ENCODE measurements around the gene DBX1.
A peak's percentile ranks its signal among the peaks of the same experiment; 100 is the strongest.
"Not testable (repeated sequence)": the region's sequence is repeated elsewhere in the genome, so short reads cannot be mapped to it uniquely, and the experiment has no call there.

DBX1 gene

GRCh38 chr11:20132667-20133039 lies 27.6 kb downstream of the DBX1 start:
- H3K4me2 ChIP-seq (ENCODE audit: low read length), result no peak overlapping the region
- TF ChIP-seq EZH2phosphoT487 (IDR thresholded peaks at IDR 0.05; ENCODE audit: low read depth) (no peak), CTCF (IDR thresholded peaks at IDR 0.05; ENCODE audit: low read depth, low read length) (no peak; the same call in 1 of the 2 replicates)
- no peaks in the 10 kb centered on the region for H3K79me2 ChIP-seq (ENCODE audit: low read length)
- H3K9me3 ChIP-seq (ENCODE audit: insufficient read depth, low read length), result no peaks in the 10 kb centered on the region
- no peak overlapping the region for H2AFZ ChIP-seq (ENCODE audit: low read depth, low read length)
- H3K36me3 ChIP-seq (replicated peaks; ENCODE audit: low read depth, low read length), result no peaks in the 10 kb centered on the region
- no peak overlapping the region for H3K27ac ChIP-seq (ENCODE audit: low read length)
- H4K20me1 ChIP-seq (ENCODE audit: insufficient read depth, low read length), result no peaks in the 10 kb centered on the region
- H3K27me3 ChIP-seq (ENCODE audit: low read depth, low read length), result peaks cover 6% of the 10 kb centered on the region
- H3K9ac ChIP-seq (ENCODE audit: low read length), result no peak overlapping the region
- peaks cover 5% of the 10 kb centered on the region; the same call in 1 of the 2 replicates for H3K4me1 ChIP-seq (ENCODE audit: low read length)
- H3K4me3 ChIP-seq (ENCODE audit: low read length), result no peak overlapping the region

- Histone ChIP-seq H3K4me1 (ENCODE audit: low read length) (peaks cover 5% of the 10 kb centered on the region; the same call in 1 of the 2 replicates), H3K4me2 (ENCODE audit: low read length) (no peak overlapping the region), H3K4me3 (ENCODE audit: low read length) (no peak overlapping the region), H3K9ac (ENCODE audit: low read length) (no peak overlapping the region), H3K27me3 (ENCODE audit: low read depth, low read length) (peaks cover 4% of the 10 kb centered on the region; the same call in 1 of the 2 replicates), H3K27ac (ENCODE audit: low read length) (no peak overlapping the region), H3K79me2 (ENCODE audit: low read length) (no peaks in the 10 kb centered on the region), H3K36me3 (replicated peaks; ENCODE audit: low read depth, low read length) (no peaks in the 10 kb centered on the region), H2AFZ (ENCODE audit: low read depth, low read length) (no peak overlapping the region), H4K20me1 (ENCODE audit: insufficient read depth, low read length) (no peaks in the 10 kb centered on the region), H3K9me3 (ENCODE audit: insufficient read depth, low read length) (no peaks in the 10 kb centered on the region)
- peak; percentile 88 for TF ChIP-seq CTCF (IDR thresholded peaks at IDR 0.05; ENCODE audit: low read depth, low read length)
- TF ChIP-seq EZH2phosphoT487 (IDR thresholded peaks at IDR 0.05; ENCODE audit: low read depth), result no peak
Observed at GRCh38 chr11:20131788-20132666, 28.2 kb downstream of the DBX1 start.

GRCh38 chr11:20129665-20130064 lies 30.6 kb downstream of the DBX1 start:
- Histone ChIP-seq H3K4me3 (ENCODE audit: low read length) (no peak overlapping the region), H3K27me3 (ENCODE audit: low read depth, low read length) (0 out of 2 replicates have a peak, but pooled peaks cover 4% of the 10 kb centered on the region), H3K4me1 (ENCODE audit: low read length) (peaks cover under 1% of the 10 kb centered on the region; the same call in 1 of the 2 replicates), H3K4me2 (ENCODE audit: low read length) (no peak overlapping the region), H3K79me2 (ENCODE audit: low read length) (no peaks in the 10 kb centered on the region), H2AFZ (ENCODE audit: low read depth, low read length) (no peak overlapping the region), H4K20me1 (ENCODE audit: insufficient read depth, low read length) (no peaks in the 10 kb centered on the region), H3K9ac (ENCODE audit: low read length) (no peak overlapping the region), H3K9me3 (ENCODE audit: insufficient read depth, low read length) (no peaks in the 10 kb centered on the region), H3K27ac (ENCODE audit: low read length) (no peak overlapping the region), H3K36me3 (replicated peaks; ENCODE audit: low read depth, low read length) (no peaks in the 10 kb centered on the region)
- no peak for TF ChIP-seq EZH2phosphoT487 (IDR thresholded peaks at IDR 0.05; ENCODE audit: low read depth)
- TF ChIP-seq CTCF (IDR thresholded peaks at IDR 0.05; ENCODE audit: low read depth, low read length), result no peak

- H3K36me3 ChIP-seq (replicated peaks; ENCODE audit: low read depth, low read length); H3K9me3 ChIP-seq (ENCODE audit: insufficient read depth, low read length); H3K27me3 ChIP-seq (ENCODE audit: low read depth, low read length); H3K9ac ChIP-seq (ENCODE audit: low read length); H2AFZ ChIP-seq (ENCODE audit: low read depth, low read length); H3K4me1 ChIP-seq (ENCODE audit: low read length); H4K20me1 ChIP-seq (ENCODE audit: insufficient read depth, low read length); H3K4me2 ChIP-seq (ENCODE audit: low read length); H3K4me3 ChIP-seq (ENCODE audit: low read length); H3K79me2 ChIP-seq (ENCODE audit: low read length); H3K27ac ChIP-seq (ENCODE audit: low read length): not testable (repeated sequence)
Observed at GRCh38 chr11:20128528-20128825, 31.8 kb downstream of the DBX1 start.

Data from OCI-LY3 (cell line).